T-cell (primary cell): ENCODE data around the gene TAAR6. TPM values are rescaled to one million over a fixed set of nuclear protein-coding genes. Genes with fewer than 3 reads are reported as not detected.
"Not testable (repeated sequence)": the region's sequence is repeated elsewhere in the genome, so short reads cannot be mapped to it uniquely, and the experiment has no call there.

Source experiments
- ATAC-seq, 4 experiments: fragments of 200-7000 bp in 3 of 4; fragments of 150-1000 bp in 1 of 4; cut with Tn5 transposase; replicated peaks in 1 of 4; 1 replicate in 3 of 4; 2 replicates in 1 of 4; pipeline ENCODE4 v1.10.0; 2021; ENCODE audit warnings: moderate library complexity in 3 of 4, mild to moderate bottlenecking in 2 of 4, moderate number of reproducible peaks in 1 of 4
- CTCF ChIA-PET, 2 donors: fragments of 300-600 bp; sonication (Branson Sonifier 250); formaldehyde crosslinking; loops; one replicate each; lab custom pipeline; 2022; ENCODE audit warnings: antibody characterized with exemption in 2 of 2; lab: Charles Lee
- POLR2A ChIA-PET, 2 donors: fragments of 300-600 bp; sonication (Branson Sonifier 250); formaldehyde crosslinking; loops; one replicate each; lab custom pipeline; 2022; ENCODE audit warnings: antibody characterized with exemption in 2 of 2; lab: Charles Lee
- DNase-seq, 35 experiments: peaks; one replicate each; pipeline versions ENCODE4 v3.0.0 to v3.0.0-alpha.2; 2013 to 2023
- H3K27ac ChIP-seq: one replicate; pipeline ENCODE4 v1.5.1; 2013; ENCODE audit warnings: low read length
- H3K27me3 ChIP-seq, 2 experiments: replicated peaks in 1 of 2; 1 replicate in 1 of 2; 2 replicates in 1 of 2; pipeline versions ENCODE4 v1.6.1 to v1.7.0; 2013; ENCODE audit warnings: low read length in 1 of 2, mixed read lengths in 1 of 2; ENCODE audit not compliant: control insufficient read depth in 2 of 2, insufficient read depth in 2 of 2; ENCODE audit errors: extremely low read depth in 1 of 2
- H3K36me3 ChIP-seq, 2 donors: 1 replicate in 1 of 2; 2 replicates in 1 of 2; pipeline versions ENCODE4 v1.6.1 to v1.7.0; 2013; ENCODE audit warnings: low read length in 1 of 2; ENCODE audit not compliant: control insufficient read depth in 2 of 2, insufficient read depth in 1 of 2; ENCODE audit errors: extremely low read depth in 1 of 2
- H3K4me1 ChIP-seq, 2 experiments: 1 replicate in 1 of 2; 2 replicates in 1 of 2; pipeline versions ENCODE4 v1.6.1 to v1.7.0; 2013; ENCODE audit warnings: low read length in 2 of 2, mixed read lengths in 1 of 2; ENCODE audit not compliant: insufficient read depth in 2 of 2, control insufficient read depth in 1 of 2; ENCODE audit errors: extremely low read depth in 1 of 2
- H3K4me3 ChIP-seq, 2 donors: 1 replicate in 1 of 2; 2 replicates in 1 of 2; pipeline versions ENCODE4 v1.5.1 to v1.7.0; 2013; ENCODE audit warnings: mild to moderate bottlenecking in 2 of 2, low read length in 1 of 2, moderate library complexity in 1 of 2; ENCODE audit not compliant: control insufficient read depth in 1 of 2; ENCODE audit errors: extremely low read depth in 1 of 2
- H3K9me3 ChIP-seq: 2 replicates; pipeline ENCODE4 v1.7.0; 2013
- H3K27ac Mint-ChIP-seq, 2 donors: one replicate each; pipeline ENCODE4 v1.8.0; 2020 to 2021; ENCODE audit warnings: mild to moderate bottlenecking in 2 of 2, mixed read lengths in 2 of 2
- H3K27me3 Mint-ChIP-seq, 2 donors: one replicate each; pipeline ENCODE4 v1.8.0; 2021 to 2022; ENCODE audit warnings: mixed read lengths in 2 of 2
- H3K36me3 Mint-ChIP-seq: one replicate; pipeline ENCODE4 v1.8.0; 2021; ENCODE audit warnings: mixed read lengths
- H3K4me1 Mint-ChIP-seq, 3 donors: one replicate each; pipeline ENCODE4 v1.8.0; 2020 to 2022; ENCODE audit warnings: mixed read lengths in 3 of 3, mild to moderate bottlenecking in 1 of 3
- H3K4me3 Mint-ChIP-seq, 3 donors: one replicate each; pipeline ENCODE4 v1.8.0; 2020 to 2022; ENCODE audit warnings: mild to moderate bottlenecking in 3 of 3, mixed read lengths in 3 of 3, moderate library complexity in 3 of 3
- H3K9me3 Mint-ChIP-seq, 3 donors: one replicate each; pipeline ENCODE4 v1.8.0; 2020 to 2022; ENCODE audit warnings: mixed read lengths in 3 of 3
- WGBS: methylation state at CpG from one replicate; pipeline ENCODE4 v1.1.5; 2013; ENCODE audit warnings: missing lambda C conversion rate; ENCODE audit not compliant: insufficient coverage; 5-methylcytosine and 5-hydroxymethylcytosine counted together
- total RNA-seq, 35 experiments: library from RNA in 6 of 35; stranded (reverse) in 6 of 35; fragments of 120-200 nt in 1 of 35; gene quantifications; one replicate each; pipeline versions ENCODE4 v1.2.1 to v1.2.4 and lab custom pipeline; 2013 to 2026

The TAAR6 gene
- total RNA-seq, 5 donors from 2014 or later (not counting 1 experiment from before 2014, with no cell fraction given): not detected

DNA sequence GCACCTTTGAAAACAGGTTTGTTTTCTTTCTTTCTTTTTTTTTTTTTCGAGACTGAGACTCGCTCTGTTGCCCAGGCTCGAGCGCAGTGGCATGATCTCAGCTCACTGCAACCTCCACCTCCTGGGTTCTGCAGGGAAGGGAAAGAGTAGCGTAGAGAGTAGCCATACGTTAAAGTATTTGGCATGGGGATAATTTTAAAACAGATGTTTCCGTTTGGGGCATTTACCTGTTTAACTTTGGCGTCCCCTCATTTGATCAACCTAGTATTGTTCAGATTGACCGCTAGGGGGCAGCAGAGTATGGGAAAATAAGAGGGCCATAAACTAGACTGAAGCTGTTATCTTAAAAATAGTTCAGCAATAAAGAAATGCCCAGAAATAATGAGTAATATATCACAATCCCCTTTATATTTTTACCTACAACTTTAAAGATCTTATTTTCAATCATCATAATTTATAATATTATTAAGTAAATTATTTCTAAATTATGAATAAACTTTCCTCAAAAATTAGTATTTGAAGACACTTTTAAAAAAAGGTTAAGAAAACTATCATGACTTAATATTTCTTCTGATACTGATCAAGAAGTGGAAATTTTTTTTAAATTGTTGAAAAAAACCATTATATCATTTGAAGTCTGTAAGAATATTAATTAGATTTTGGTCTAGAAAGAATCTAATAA lies 39.7 kb upstream of the TAAR6 start:
- no peaks in the 10 kb centered on the region for H3K36me3 Mint-ChIP-seq
- peak in 33 of 35 experiments; percentile 2 to 84 (median 57) for DNase-seq
- POLR2A ChIA-PET: interaction anchor here in 1 of 2 donors (0.6 kb wide), 1 partner anchor 11 kb away, joined by 3 read pairs; no protein-coding TSS in a partner anchor

DNA sequence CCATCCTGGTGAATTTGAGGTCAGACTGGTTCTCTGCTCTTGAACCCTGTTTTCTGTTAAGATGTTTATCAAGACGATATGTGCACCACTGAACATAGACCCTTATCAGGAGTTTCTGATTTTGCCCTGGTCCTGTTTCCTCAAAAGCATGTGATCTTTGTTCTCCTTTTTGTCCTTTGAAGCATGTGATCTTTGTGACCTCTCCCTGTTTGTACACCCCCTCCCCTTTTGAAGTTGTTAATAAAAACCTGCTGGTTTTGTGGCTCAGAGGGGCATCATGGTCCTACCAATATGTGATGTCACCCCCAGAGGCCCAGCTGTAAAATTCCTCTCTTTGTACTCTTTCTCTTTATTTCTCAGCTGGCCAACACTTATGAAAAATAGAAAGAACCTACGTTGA lies 35.6 kb upstream of the TAAR6 start:
- ATAC-seq, H3K9me3 ChIP-seq, H3K9me3 Mint-ChIP-seq, H3K27ac ChIP-seq, H3K27me3 ChIP-seq, H3K36me3 ChIP-seq, H3K4me1 ChIP-seq, POLR2A ChIA-PET, H3K4me3 ChIP-seq, H3K27ac Mint-ChIP-seq, H3K36me3 Mint-ChIP-seq, H3K4me3 Mint-ChIP-seq, DNase-seq, CTCF ChIA-PET, H3K4me1 Mint-ChIP-seq: not testable (repeated sequence)
- peaks cover 11 to 23% of the 10 kb centered on the region in 2 donors for H3K27me3 Mint-ChIP-seq
- WGBS: 80% methylated on average over 1 of the region's 2 CpGs

More for the DNA sequence above, 39.7 kb upstream of the TAAR6 start:
- CTCF ChIA-PET: interaction anchor here (0.5 to 1.3 kb wide), 10 partner anchors 11 to 1567 kb away, joined by 3 to 8 read pairs (median 4); no protein-coding TSS in a partner anchor
- Mint-ChIP-seq H3K4me1 (peaks cover 0 to 2% (median 2%) of the 10 kb centered on the region in 3 donors), H3K4me3 (no peak overlapping the region), H3K27me3 (peaks cover 6 to 19% of the 10 kb centered on the region in 2 donors), H3K27ac (no peak overlapping the region), H3K9me3 (peaks cover 0 to 5% (median 0%) of the 10 kb centered on the region in 3 donors)
- no peaks in the 10 kb centered on the region for H3K4me1 ChIP-seq
- peaks cover 0 to 6% of the 10 kb centered on the region in 2 experiments for H3K27me3 ChIP-seq
- no peaks in the 10 kb centered on the region for H3K36me3 ChIP-seq
- 0% methylated on average over 3 of the region's 9 CpGs for WGBS
- peak in 3 of 4 experiments; percentile 72 to 75 (median 73) for ATAC-seq
- no peaks in the 10 kb centered on the region for H3K9me3 ChIP-seq
- no peak overlapping the region for H3K4me3 ChIP-seq
- no peak overlapping the region for H3K27ac ChIP-seq

DNA sequence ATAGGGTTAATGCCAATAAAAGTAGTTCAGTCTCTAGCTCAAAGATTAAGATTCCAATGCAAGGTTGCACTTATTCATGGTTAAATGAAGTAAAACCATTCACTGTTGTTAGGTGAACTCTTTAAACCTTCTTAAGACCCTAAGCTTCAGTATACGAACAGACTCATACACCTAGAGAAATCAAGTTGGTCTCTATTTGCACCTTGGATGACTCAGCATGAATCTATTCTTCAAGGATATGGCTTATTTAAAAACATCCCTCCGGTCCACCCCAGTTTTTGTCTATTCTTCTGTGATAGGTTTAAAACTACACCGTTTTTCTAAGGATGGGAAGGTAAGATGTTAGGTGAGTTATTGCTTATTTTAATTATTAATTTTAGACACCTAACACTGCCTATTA lies 33.0 kb upstream of the TAAR6 start:
- Histone ChIP-seq H3K36me3 (no peaks in the 10 kb centered on the region), H3K4me3 (no peak overlapping the region), H3K27ac (no peak overlapping the region), H3K4me1 (no peaks in the 10 kb centered on the region), H3K9me3 (no peaks in the 10 kb centered on the region), H3K27me3 (peaks cover 0 to 2% of the 10 kb centered on the region in 2 experiments)
- ATAC-seq (no peak), DNase-seq (no peak)
- Mint-ChIP-seq H3K4me1 (no peaks in the 10 kb centered on the region), H3K4me3 (no peak overlapping the region), H3K9me3 (peaks cover 0 to 5% (median 0%) of the 10 kb centered on the region in 3 donors), H3K27me3 (peaks cover 13 to 33% of the 10 kb centered on the region in 2 donors), H3K36me3 (no peaks in the 10 kb centered on the region), H3K27ac (no peak overlapping the region)
- WGBS: 50% methylated on average over 1 of the region's 3 CpGs
- POLR2A ChIA-PET: no interaction called here
- CTCF ChIA-PET: no interaction called here

DNA sequence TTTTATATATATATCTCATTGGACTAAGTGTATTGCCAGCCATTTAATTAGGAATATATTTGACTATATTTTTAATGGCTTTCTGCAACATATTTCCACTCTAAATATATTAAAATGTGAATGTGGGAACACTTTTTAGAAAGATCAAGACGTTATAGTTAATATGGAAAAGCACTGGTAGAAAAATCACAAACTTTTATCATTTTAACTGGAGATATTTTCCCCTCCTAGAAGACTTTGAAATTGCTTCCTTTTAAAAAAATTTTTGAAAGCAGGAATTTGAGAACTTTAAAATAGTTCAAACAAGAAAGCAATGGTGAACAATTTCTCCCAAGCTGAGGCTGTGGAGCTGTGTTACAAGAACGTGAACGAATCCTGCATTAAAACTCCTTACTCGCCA lies 32.1 kb upstream of the TAAR6 start, which contains the start of gene TAAR9:
Gene TAAR9, plus strand, starts transcription at position 301 of the 400 bp plus-strand sequence. Its CDS starts 13 bp downstream, at position 314.
- Histone ChIP-seq H3K4me1 (no peaks in the 10 kb centered on the region), H3K27ac (no peak within 1 kb of the TSS), H3K4me3 (no peak within 1 kb of the TSS), H3K9me3 (no peaks in the 10 kb centered on the region), H3K36me3 (no peaks in the 10 kb centered on the region), H3K27me3 (peaks cover 0 to 2% of the 10 kb centered on the region in 2 experiments)
- ChIA-PET CTCF (interaction anchor here in 1 of 2 donors (0.7 kb wide), 1 partner anchor 237 kb away, joined by 3 read pairs; no protein-coding TSS in a partner anchor), POLR2A (no interaction called here)
- DNase-seq (no peak), ATAC-seq (no peak)
- no peak within 1 kb of the TSS for H3K4me3 Mint-ChIP-seq
- H3K9me3 Mint-ChIP-seq: peaks cover 0 to 5% (median 0%) of the 10 kb centered on the region in 3 donors
- no peaks in the 10 kb centered on the region for H3K36me3 Mint-ChIP-seq
- WGBS: 81% methylated on average over 3 of the region's 4 CpGs
- H3K4me1 Mint-ChIP-seq: no peaks in the 10 kb centered on the region
- no peak within 1 kb of the TSS for H3K27ac Mint-ChIP-seq
- H3K27me3 Mint-ChIP-seq: peaks cover 13 to 37% of the 10 kb centered on the region in 2 donors

DNA sequence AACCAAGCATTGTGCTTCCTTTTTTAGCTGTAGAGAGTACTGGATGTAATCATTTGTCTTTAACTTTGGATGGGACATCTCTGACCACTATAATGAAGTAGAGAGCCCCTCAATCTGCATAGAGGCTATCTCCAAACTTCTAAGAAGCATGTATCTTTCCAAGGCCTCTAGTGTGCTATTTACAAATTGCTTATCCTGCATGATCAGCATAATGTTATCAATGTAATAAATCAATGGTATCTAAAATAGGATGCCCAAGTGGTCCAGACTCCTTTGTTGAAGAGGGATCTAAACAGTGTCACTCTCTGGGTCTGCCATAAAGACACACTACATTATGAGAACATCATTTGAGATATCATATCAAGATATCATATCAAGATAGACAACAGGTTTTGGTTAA lies 25.3 kb upstream of the TAAR6 start:
- Histone ChIP-seq H3K4me3 (no peak overlapping the region), H3K27me3 (no peaks in the 10 kb centered on the region), H3K27ac (no peak overlapping the region), H3K36me3 (no peaks in the 10 kb centered on the region), H3K9me3 (no peaks in the 10 kb centered on the region), H3K4me1 (no peaks in the 10 kb centered on the region)
- ChIA-PET POLR2A (no interaction called here), CTCF (no interaction called here)
- peaks cover 4 to 28% of the 10 kb centered on the region in 2 donors for H3K27me3 Mint-ChIP-seq
- H3K36me3 Mint-ChIP-seq: no peaks in the 10 kb centered on the region
- H3K4me1 Mint-ChIP-seq: no peaks in the 10 kb centered on the region
- no peaks in the 10 kb centered on the region for H3K9me3 Mint-ChIP-seq
- H3K27ac Mint-ChIP-seq: no peak overlapping the region
- DNase-seq: no peak
- H3K4me3 Mint-ChIP-seq: no peak overlapping the region
- no peak for ATAC-seq

DNA sequence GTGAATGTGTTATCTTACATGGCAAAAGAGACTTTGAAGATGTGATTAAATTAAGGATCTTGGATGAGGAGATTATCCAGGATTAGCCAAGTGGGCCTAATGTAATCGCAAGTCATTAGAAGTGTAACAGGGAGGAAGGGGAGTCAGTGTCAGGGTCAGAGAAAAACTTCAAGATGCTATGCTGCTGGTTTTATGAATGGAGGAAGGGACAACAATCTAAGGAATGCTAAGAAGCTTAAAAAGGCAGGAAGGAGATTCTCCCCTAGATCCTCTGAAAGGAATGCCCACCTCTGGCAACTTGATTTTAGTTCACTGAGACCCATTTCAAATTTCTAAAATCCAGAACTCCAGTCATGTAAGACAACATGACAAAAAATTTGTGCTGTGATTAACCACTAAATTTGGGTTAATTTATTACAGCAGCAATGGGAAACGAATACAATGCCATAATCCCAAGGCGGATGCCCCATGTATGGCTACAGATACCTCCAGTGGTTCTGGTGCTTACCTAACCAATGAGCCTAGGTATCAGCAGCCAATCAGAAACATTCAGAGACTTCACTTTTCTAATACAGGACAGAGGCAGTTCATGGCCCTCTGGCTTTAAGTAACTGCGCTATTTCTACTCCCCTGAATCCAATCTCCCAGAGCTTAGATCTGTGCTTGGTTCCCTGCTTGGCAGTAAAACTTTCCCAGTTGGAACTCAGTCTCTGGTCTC lies 21.2 kb upstream of the TAAR6 start:
- H3K9me3 Mint-ChIP-seq: no peaks in the 10 kb centered on the region
- ATAC-seq (no peak), DNase-seq (no peak)
- no peaks in the 10 kb centered on the region for H3K4me1 Mint-ChIP-seq
- ChIA-PET CTCF (no interaction called here), POLR2A (no interaction called here)
- Histone ChIP-seq H3K36me3 (no peaks in the 10 kb centered on the region), H3K4me1 (no peaks in the 10 kb centered on the region), H3K4me3 (no peak overlapping the region), H3K9me3 (no peaks in the 10 kb centered on the region), H3K27me3 (peaks cover 0 to 5% of the 10 kb centered on the region in 2 experiments), H3K27ac (no peak overlapping the region)
- no peaks in the 10 kb centered on the region for H3K36me3 Mint-ChIP-seq
- peaks cover 9 to 17% of the 10 kb centered on the region in 2 donors for H3K27me3 Mint-ChIP-seq
- no peak overlapping the region for H3K27ac Mint-ChIP-seq
- WGBS: 92% methylated on average over 4 of the region's 4 CpGs
- H3K4me3 Mint-ChIP-seq: no peak overlapping the region
